Fibroblast of villous mesenchyme (primary cell): ENCODE results near the gene PML. TPM values are rescaled to one million over a fixed set of nuclear protein-coding genes. Genes with fewer than 3 reads are reported as not detected.
A peak's percentile ranks its signal among the peaks of the same experiment; 100 is the strongest.
"Not testable (repeated sequence)": the region's sequence is repeated elsewhere in the genome, so short reads cannot be mapped to it uniquely, and the experiment has no call there.

Experiments
- DNase-seq: peaks from one replicate; pipeline ENCODE4 v3.0.0-alpha.2; 2010; ENCODE audit warnings: low read depth
- H3K4me3 ChIP-seq: 2 replicates; pipeline ENCODE4 v1.5.1; 2011; ENCODE audit warnings: low read depth, mild to moderate bottlenecking, low read length
- total RNA-seq: library from RNA; depleted of rRNA; stranded (reverse); fragments of >200 nt; gene quantifications from 2 replicates; pipeline ENCODE4 v1.2.3, GENCODE V29; 2012
- TF ChIP-seq, protein P1 (sequence below): IDR thresholded peaks from 2 replicates; pipeline ENCODE4 v1.5.1; 2012; ENCODE audit warnings: low read depth, mild to moderate bottlenecking, low read length; ENCODE audit not compliant: insufficient read depth

The PML gene
- total RNA-seq, 1 donor = 56.1 TPM

- TF ChIP-seq, protein P1, sequence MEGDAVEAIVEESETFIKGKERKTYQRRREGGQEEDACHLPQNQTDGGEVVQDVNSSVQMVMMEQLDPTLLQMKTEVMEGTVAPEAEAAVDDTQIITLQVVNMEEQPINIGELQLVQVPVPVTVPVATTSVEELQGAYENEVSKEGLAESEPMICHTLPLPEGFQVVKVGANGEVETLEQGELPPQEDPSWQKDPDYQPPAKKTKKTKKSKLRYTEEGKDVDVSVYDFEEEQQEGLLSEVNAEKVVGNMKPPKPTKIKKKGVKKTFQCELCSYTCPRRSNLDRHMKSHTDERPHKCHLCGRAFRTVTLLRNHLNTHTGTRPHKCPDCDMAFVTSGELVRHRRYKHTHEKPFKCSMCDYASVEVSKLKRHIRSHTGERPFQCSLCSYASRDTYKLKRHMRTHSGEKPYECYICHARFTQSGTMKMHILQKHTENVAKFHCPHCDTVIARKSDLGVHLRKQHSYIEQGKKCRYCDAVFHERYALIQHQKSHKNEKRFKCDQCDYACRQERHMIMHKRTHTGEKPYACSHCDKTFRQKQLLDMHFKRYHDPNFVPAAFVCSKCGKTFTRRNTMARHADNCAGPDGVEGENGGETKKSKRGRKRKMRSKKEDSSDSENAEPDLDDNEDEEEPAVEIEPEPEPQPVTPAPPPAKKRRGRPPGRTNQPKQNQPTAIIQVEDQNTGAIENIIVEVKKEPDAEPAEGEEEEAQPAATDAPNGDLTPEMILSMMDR = no peak
- no peak for DNase-seq
- H3K4me3 ChIP-seq = no peak overlapping the region
Observed at GRCh38 chr15:73957785-73958184, 36.7 kb upstream of the PML start.

DNA sequence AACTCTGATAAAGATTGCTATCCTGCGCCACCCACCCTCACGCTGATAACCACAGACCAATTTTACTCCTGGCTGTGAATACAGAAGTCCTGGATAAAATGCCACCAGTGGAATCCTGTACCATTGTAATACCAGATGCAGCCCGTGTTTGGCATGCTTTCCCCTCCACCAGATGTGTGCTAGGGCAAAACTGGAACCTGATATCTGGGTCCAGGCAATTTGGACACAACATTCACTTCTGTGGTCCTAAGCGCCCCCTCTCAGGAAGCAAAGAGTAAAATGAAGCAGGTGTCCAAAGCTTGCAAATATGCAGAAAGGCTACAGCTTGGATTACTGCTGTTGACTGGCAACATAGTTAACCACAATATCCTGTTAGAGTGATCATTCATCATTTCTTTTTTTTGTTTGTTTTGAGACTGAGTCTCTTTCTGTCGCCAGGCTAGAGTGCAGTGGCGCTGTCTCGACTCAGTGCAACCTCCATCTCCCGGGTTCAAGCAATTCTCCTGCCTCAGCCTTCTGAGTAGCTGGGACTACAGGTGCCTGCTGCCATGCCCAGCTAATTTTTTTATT is 35.4 kb upstream of the PML start:
- TF ChIP-seq, protein P1 = no peak
- H3K4me3 ChIP-seq = no peak overlapping the region
- no peak for DNase-seq

- no peak for DNase-seq
- no peak overlapping the region for H3K4me3 ChIP-seq
- TF ChIP-seq, protein P1 = no peak
Observed at GRCh38 chr15:73959801-73960200, 34.7 kb upstream of the PML start.

- not testable (repeated sequence) for H3K4me3 ChIP-seq, DNase-seq
Observed at GRCh38 chr15:73960472-73961070, 33.9 kb upstream of the PML start.

GRCh38 chr15:73962433-73962832 is 32.1 kb upstream of the PML start:
- TF ChIP-seq, protein P1 = no peak
- H3K4me3 ChIP-seq = no peak overlapping the region
- DNase-seq = no peak

DNA sequence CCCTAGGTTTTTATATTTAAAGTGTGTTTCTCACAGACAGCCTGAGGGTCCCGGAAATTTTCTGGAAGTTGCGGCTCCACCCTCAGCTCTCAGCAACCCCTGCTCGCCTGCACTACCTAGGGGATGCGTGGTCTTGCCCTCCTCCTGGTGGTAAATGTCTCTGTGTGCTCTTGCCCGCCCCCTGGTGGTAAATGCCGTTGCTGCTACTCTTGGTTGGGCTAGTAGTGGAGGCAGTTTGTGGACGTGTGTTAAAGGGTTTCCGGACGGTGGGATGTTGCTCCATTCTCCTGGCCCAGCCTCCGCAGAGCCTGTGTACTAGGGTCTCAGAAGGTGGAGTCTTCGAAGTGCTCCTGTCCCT is 29.8 kb upstream of the PML start:
- peak; percentile 86 for DNase-seq
- H3K4me3 ChIP-seq = no peak overlapping the region
- TF ChIP-seq, protein P1 = peak; percentile 97

DNA sequence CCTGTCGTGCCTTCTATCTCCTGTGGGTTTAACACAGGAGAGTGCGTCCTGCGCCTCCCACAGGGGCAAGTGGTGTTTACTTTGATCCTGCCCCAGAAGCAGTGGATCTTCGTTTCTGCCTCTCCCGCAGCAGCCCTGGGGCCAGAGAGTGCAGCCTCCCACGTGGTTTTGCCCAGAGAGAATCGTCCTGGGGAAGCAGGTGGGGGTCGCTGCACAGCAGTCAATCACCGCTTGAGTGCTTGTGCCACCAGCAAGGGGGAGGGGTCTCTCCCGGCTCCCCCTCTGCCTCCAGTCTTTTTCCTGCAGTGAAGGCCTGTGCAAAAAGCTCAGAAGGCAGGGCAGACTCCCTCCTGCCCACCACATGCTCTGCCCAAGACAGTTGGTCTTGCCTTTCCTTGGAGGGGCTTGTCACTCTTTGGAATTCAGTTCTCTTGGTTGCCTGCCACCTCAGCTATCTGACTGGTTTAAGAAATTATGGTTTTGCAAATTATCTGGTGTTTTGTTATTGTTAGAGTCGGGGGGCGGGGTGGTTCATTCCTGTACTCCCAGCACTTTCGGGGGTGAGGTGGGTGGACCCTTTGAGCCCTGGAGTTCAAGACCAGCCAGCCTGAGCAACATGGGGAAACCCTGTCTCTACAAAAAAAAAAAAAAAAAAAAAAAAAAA is 29.3 kb upstream of the PML start:
- TF ChIP-seq, protein P1 = no peak
- H3K4me3 ChIP-seq = no peak overlapping the region
- DNase-seq = no peak
